Measurements from ENCODE around the gene MLXIPL.
"Not testable (repeated sequence)": the region's sequence is repeated elsewhere in the genome, so short reads cannot be mapped to it uniquely, and the experiment has no call there.

The MLXIPL gene

DNA sequence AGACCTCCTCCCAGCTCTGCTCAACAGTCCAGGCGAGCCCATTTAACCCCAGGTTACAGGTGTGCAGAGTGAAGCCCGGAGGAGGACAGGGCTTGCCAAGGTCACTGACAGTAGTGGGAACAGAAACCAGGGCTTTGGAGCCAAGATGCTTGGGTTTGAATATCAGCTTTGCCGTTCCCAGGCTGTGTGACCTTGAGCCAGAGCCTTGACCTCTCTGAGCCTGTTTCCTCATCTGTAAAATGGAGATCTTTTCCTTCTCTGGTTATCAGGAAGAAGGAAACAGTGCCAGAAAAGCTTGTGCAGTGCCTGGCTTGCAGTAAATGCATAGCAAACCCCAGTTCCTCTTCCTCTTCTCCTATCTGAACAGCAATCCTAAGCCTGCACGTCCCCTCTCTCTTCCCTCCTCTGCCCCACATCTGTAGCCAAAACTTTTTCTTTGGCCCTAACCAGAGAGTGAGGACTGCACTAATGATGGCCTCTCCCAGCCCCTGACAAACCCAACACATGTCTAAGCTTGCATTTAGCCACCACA, 21.4 kb upstream of the MLXIPL start:
- in situ Hi-C loops (cut with MboI; ENCODE audit: low sequenced_read_pairs): no loop called here

- in situ Hi-C loops (cut with MboI; ENCODE audit: low sequenced_read_pairs): no loop called here
Observed at GRCh38 chr7:73644688-73645286, 20.5 kb upstream of the MLXIPL start.

DNA sequence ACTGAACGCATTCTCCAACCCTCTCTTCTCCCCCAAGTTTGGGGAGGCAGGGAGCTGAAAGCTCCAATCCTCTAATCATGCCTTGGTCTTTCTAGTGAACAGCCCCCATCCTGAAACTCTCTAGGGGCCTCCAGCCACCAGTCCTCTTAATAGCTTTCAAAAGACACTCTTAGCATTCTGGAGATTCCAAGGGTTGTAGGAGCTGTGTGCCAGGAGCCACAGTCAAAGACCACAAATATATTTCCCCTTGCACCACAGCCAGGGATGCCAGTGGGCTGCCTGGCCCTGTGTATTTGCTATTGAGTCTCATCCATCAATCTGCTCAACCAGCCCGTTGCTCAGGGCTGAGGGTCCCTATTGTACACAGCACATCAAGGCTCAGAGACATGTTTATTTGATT, 18.5 kb upstream of the MLXIPL start:
- in situ Hi-C loops (cut with MboI; ENCODE audit: low sequenced_read_pairs): no loop called here

- in situ Hi-C loops (cut with MboI; ENCODE audit: low sequenced_read_pairs): no loop called here
Observed at GRCh38 chr7:73638911-73639310, 14.6 kb upstream of the MLXIPL start.

- in situ Hi-C loops (cut with MboI; ENCODE audit: low sequenced_read_pairs): no loop called here
Observed at GRCh38 chr7:73635428-73636200, 11.3 kb upstream of the MLXIPL start.

DNA sequence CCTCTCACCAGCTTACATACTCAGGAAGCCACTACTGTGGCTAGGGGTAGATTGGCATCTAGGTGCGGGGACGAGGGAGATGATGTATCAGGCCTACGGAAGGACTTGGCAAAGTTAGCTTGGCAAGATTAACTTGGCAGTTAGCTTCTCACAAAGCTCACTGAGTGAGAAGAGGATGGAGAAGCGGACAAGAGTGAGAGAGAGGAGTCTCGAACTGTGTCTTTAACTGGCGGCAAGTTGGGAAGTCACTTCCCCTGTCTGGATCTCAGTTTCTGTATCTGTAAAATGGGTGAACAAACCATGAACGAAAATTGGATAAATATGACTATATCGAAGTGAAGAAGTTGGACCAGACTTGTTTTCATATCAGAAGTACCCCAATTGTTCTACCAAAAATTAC, 9.5 kb upstream of the MLXIPL start:
- in situ Hi-C loops (cut with MboI; ENCODE audit: low sequenced_read_pairs): no loop called here

GRCh38 chr7:73633323-73633722, 9.0 kb upstream of the MLXIPL start:
- in situ Hi-C loops (cut with MboI; ENCODE audit: low sequenced_read_pairs): no loop called here

DNA sequence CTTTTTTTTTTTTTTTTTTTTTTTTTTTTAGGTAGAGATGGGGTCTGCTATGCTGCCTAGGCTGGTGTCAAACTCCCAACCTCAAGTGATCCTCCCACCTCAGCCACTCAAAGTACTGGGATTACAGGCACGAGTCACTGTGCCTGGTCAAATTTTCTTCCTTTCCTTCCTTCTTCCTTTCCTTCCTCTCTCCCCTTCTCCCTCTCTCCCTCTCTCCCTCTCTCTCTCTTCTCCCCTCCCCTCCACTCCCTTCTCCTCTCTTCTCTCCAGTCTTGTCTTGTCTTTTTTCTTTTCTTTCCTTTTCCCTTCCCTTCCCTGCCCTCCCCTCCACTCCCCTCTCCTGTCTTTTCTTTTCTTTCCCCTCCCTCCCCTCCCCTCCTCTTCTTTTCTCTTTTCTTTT, 7.2 kb upstream of the MLXIPL start:
- in situ Hi-C loops (cut with MboI; ENCODE audit: low sequenced_read_pairs): no loop called here

DNA sequence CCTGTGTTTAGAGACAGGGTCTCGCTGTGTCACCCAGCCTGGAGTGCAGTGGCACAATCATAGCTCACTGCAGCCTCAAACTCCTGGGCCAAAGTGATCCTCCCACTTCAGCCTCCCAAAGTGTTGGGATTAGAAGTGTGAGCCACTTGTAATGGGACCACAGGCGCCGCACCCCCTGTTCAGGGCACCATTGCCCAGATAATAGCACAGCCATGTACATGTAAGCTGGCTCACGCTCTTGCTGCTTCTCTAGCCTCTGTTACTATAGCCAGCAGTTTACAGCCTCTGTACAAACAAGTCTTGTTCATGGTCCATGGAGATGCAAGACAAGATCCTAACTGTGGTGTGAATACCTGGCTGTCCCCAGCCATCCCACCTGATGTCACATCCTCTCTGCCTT, 4.2 kb upstream of the MLXIPL start:
- in situ Hi-C loops (cut with MboI; ENCODE audit: low sequenced_read_pairs): no loop called here

GRCh38 chr7:73626814-73627213, 2.5 kb upstream of the MLXIPL start:
- in situ Hi-C loops (cut with MboI; ENCODE audit: low sequenced_read_pairs): no loop called here

- in situ Hi-C loops (cut with MboI; ENCODE audit: low sequenced_read_pairs): no loop called here
Observed at GRCh38 chr7:73625276-73625675, 954 bp upstream of the MLXIPL start.

GRCh38 chr7:73624669-73625001, 313 bp upstream of the MLXIPL start:
- in situ Hi-C loops (cut with MboI; ENCODE audit: low sequenced_read_pairs): no loop called here

- in situ Hi-C loops (cut with MboI; ENCODE audit: low sequenced_read_pairs): no loop called here
Observed at GRCh38 chr7:73622909-73623797, 1.2 kb downstream of the MLXIPL start.

GRCh38 chr7:73622527-73622908, 1.8 kb downstream of the MLXIPL start:
- in situ Hi-C loops (cut with MboI; ENCODE audit: low sequenced_read_pairs): no loop called here

DNA sequence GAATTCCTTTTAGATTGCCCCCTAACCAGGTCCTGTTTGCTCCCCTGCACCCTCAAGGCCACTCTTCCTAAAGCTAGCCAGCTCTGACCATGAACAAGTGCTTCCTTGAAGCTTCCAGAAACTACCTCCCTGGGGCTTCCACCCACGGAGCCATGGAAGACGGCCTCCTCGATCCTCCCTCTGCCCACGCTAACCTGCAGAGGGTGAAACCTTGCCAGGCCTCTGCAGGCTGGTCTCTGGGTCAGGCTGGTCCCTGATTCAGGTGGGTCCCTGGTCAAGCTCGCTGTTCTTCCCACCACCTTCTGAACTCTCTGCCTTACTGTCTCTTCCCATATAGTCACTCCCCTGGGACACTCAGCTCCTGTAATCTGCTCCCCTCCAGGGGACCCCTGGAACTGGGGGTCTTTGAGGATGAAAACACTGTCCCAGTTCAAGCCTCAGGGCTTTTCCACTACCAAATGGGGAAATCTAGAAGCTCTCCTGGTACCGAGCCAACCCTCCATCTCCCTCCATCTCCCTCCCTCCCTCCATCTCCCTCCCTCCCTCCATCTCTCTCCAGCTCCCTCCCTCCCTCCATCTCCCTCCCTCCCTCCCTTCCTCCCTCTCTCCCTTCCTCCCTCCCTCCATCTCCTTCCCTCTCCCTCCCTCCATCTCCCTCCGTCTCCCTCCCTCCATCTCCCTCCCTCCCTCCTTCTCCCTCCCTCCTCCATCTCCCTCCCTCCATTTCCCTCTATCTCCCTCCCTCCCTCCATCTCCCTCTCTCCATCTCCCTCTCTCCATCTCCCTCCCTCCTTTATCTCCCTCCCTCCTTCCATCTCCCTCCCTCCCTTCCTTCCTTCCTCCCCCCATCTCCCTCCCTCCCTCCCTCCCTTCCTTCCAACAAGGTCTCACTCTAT, 2.9 kb downstream of the MLXIPL start:
- in situ Hi-C loops (cut with MboI; ENCODE audit: low sequenced_read_pairs): no loop called here

DNA sequence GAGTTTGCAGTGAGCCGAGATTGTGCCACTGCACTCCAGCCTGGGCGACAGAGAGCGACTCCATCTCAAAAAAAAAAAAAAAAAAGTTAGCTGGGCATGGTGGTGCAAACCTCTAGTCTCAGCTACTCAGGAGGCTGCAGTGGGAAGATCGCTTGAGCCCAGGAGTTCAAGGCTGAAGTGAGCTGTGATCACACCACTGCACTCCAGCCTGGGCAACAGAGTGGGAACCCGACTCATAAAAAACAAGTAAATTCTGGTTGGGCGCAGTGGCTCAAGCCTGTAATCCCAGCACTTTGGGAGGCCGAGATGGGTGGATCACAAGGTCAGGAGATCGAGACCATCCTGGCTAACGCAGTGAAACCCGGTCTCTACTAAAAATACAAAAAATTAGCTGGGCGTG, 4.9 kb downstream of the MLXIPL start:
- in situ Hi-C loops (cut with MboI; ENCODE audit: low sequenced_read_pairs): not testable (repeated sequence)

- in situ Hi-C loops (cut with MboI; ENCODE audit: low sequenced_read_pairs): no loop called here
Observed at GRCh38 chr7:73618538-73618937, 5.8 kb downstream of the MLXIPL start.

- in situ Hi-C loops (cut with MboI; ENCODE audit: low sequenced_read_pairs): not testable (repeated sequence)
Observed at GRCh38 chr7:73617520-73617919, 6.8 kb downstream of the MLXIPL start.

GRCh38 chr7:73615886-73616285, 8.4 kb downstream of the MLXIPL start:
- in situ Hi-C loops (cut with MboI; ENCODE audit: low sequenced_read_pairs): no loop called here

- in situ Hi-C loops (cut with MboI; ENCODE audit: low sequenced_read_pairs): not testable (repeated sequence)
Observed at GRCh38 chr7:73614937-73615336, 9.4 kb downstream of the MLXIPL start.

Data from HL-60/S4 treated with retinoic acid at 250 ng/mL for 4 days and 3 days (cell line).